Measurements from ENCODE around the gene WNK4. TPM values are rescaled to one million over a fixed set of nuclear protein-coding genes. Genes with fewer than 3 reads are reported as not detected.

The WNK4 gene
- total RNA-seq (2022; extraction: Qiagen RNA extraction), result 0.91 to 1.6 TPM (median 1.2 TPM) in 5 replicates

DNA sequence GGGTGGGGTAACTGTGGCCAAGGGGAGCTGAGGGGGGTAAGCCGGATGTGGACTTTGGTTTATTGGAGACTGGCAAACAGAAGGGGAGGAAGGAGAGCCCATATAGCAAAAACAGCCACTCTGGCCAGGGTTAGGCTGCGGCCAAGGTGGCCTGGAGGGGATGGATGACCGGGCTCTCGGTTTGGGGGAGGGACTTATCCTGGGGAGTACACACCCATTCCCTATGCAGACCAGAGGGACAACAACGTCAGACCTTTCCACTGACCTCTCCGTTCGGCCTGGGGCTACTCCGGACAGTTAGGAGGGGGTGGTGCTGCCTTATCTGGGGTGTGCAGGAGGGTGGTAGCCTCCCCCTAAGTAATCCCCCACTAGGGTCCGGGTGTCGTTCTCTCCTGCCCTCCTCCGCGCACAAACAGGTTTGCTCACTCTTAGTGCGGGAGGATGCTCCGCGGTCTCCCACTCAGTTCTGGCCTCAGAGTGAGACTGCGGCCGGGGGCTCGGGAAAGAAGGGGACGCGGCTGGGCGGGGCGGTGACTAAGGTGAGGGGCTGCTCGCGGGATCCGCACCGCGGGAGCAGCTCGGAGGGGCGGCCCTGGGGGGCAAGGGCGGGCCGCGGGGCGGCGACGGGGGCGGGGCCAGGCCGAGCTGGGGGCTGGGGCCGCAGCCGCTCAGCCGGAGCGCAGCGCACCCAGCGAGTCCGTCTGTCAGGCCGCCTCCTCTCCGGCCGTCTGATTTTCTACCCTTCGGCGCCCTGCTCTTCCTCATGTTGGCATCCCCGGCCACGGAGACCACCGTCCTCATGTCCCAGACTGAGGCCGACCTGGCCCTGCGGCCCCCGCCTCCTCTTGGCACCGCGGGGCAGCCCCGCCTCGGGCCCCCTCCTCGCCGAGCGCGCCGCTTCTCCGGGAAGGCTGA is at the start of gene WNK4:
WNK4 (plus strand) TSS at position 675 of the 915 bp plus-strand sequence; CDS start at position 764, 89 bp downstream.

DNA sequence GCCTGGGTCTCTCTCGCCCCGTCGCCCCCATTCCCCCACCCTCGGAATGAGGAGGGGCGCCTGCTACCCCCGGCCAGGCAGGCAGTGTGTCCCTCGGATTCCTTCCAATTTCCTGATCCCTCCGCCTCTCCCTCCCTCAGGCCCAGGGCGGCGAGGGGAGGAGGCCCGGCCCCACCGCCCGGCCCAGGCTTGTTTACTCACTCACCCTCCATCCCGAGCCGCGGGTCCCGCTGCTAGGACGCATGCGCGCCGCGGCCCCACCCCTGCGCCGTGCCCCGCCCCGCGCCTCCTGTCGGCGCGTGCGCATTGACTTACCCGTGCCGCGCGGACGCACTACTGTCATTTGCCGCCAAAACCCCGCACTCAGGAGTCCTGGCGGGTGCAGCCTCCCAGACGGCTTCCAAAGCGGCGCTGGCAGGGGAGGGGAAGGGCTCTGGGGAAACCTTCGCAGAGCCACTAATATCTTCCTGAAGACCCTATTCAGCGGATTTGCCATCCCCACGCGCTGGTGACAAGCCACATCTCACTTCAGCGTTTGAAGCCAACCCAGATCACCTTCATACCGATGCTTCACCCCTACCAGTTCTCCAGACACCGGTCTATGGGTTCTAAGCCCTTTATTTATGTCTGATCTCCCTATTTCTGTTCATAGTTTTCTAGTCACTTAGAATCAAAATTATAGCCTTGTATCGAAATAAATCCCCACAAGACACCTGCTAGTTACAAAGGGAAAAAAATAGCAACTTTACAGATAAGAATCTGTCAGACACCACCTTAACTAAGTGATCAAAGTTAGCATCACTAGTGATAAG is 35.4 kb upstream of the WNK4 start, which contains the start of gene EZH1:
EZH1 (minus strand) TSS at position 235 of the 812 bp plus-strand sequence. CDS start 16,099 bp downstream, outside the sequence.

DNA sequence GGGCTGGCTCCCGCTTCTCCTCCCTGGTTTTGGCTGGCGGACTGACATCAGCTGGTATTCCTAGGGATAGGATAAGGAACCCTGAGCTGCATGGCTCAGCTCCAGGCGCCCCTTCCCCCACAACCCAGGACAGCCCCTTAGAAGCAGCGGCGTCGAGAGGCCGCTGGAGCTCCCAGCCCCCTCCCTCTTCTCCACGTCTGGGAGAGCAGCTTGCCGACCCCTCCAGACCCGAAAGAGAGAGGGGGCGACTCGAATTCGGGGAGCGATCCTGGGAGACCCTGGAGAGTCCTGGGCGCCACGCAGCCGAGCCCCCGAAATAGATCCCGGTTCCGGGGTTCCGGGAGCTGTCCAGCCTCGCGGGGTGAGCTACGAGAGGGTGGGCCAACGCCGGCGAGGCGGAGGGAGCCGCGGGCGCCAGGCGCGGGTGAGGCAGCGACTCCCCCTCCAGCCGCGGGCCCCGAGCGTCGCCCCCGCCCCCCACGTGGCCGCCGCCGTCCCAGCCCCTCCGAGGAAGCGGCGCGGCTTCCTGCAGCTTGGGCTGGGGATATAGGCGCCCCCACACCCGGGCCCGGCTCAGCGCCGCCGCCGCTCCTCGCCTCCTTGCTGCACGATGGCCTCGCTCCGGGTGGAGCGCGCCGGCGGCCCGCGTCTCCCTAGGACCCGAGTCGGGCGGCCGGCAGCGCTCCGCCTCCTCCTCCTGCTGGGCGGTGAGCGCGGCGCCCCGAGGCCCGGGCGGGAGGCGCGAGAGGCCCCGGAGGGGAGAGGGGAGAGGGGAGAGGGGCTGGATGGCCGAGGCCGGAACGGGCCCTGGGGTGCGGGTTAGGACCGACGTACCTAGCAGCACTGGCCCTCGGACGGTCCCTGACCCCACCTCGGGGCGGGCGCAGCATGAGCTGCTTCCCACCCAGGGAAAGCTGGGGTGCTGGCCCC is 19.5 kb upstream of the WNK4 start, which contains the start of gene RAMP2:
RAMP2 (plus strand) TSS at position 576 of the 930 bp plus-strand sequence; CDS start at position 611, 35 bp downstream.

DNA sequence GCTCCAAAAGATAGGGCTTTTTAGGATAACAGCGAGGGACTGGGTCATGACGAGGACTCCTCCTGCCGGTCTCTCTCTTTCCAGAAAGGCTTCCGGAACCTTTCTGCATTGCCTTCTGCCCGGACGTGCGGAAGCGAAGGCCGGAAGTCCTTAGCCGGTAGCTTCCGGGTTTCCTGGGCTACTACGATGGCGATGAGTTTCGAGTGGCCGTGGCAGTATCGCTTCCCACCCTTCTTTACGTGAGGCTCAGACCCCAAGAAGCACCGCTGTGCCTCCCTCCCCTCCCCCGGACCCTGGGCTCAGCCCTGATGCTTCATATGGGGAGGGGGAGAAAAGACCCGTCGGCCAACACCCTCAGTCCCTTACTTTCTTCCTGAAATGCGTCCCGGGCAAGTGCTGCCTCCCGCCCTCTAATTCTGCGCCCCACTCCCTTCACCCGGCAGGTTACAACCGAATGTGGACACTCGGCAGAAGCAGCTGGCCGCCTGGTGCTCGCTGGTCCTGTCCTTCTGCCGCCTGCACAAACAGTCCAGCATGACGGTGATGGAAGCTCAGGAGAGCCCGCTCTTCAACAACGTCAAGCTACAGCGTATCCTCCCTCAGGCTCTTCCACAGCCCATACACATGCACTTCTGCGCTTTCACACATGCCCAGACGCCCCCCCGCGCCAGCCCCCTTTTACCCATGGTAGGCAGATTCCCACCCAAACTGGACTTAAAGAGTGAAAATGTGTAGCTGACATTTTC is 6.9 kb upstream of the WNK4 start, which contains the start of gene VPS25:
VPS25 (plus strand) TSS at position 160 of the 746 bp plus-strand sequence; CDS start at position 187, 27 bp downstream.

DNA sequence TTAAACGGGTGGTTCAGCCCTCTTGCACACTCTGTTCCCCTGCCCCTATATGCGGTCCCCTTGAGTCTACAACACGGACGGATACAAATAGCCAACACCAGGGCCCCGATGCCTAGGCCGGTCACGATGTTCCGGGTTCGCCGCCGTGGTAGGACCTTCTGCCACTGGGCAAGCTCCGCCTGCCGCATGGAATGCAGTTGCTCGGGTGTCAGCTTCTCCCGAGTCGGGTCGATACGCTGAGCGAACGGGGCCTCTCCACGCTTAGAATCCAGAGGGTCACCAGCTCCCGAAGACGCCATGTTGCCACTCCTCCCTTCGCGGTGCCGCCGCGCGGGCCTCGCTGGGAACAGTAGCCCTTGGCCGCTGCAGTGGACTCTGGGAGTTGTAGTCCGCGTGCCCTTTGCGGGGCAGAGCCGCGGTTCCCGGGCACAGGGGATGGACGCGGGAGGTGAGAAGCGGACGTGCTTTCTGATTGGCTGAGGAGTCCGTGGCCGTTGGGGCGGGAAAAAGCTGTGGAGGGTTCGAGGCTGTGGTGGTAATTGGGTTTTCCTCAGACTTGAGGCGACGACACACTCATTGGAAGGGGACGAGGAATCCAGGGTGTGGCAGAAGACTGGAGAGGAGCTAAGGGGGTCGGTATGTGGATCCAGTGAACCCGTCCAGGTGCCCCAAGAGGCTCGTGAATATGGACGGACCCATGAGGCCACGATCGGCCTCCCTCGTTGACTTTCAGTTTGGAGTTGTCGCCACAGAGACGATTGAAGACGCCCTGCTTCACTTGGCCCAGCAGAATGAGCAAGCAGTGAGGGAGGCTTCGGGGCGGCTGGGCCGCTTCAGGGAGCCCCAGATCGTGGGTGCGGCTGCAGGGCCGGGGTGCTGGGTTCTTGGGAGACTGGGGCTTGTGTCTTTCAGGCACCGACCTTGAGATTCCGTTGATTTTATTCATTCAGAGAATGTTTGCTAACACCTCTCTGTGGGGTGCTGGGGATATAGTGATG is 18.3 kb downstream of the WNK4 start, which contains the start of the genes CNTD1 and COA3:
CNTD1 (plus strand) TSS at position 479 of the 998 bp plus-strand sequence; CDS start at position 686, 207 bp downstream.
COA3 (minus strand) TSS at position 322 of the 998 bp plus-strand sequence; CDS start at position 299, 23 bp downstream.

DNA sequence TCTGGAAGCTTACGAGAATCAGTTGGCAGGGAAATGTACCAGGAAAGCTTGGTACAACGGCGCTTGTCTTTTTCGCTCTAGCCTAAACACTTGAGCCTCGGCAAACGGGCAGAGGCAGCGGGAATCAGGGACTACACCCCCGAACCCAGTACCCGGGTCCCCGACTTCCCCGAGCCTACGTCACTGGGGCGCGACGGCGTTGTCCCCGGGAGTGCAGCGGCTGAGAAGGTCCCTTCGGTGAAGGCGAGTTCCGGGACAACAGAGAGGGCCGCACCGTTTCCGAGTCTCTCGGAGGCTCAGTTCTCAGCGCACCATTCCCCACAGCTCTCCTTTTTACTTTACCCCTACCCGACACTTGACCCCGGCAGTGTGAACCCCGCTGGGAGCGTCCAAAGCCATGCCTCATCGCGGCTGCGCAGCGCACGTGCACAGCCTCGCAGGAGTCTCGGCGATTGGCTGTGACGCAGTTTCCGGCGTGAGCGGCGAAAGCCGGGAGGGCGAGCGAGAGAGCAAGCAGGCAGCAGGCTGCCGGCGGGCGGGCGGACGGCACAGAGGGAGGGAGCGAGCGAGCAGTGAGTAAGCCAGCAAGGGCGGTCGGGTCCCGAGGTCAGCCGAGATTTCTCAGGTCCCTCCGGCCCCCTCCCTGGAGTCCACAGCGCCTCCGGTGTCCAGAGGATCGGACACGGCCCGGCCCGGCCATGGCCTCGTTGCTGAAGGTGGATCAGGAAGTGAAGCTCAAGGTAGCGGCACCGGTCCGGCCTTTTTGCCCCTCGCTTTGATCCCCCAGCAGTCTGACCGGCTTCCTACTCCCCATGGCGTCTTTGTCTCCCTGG is 52.7 kb downstream of the WNK4 start, which contains the start of gene PSME3:
PSME3 (plus strand) TSS at position 464 of the 833 bp plus-strand sequence; CDS start at position 699, 235 bp downstream.

DNA sequence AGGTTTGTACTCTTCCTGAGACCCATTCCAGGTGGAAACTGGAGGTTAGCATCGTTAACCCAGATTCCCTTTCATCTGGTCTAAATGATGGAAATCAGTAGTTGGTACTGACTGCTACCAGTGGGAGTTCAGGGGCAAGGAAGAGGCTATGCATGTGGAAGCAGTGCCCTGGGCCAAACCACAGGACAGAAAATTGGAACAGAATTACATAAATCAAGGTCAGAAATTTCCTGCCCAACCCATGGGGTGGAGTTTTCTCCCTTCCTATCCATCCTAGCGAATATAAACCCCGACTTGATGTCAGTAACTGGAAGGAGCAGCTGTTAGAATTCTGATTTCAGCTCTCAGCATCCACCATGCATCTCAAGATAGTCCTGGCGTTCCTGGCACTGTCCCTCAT is 63.9 kb downstream of the WNK4 start, which contains the start of gene AOC2:
AOC2 (plus strand) TSS at position 310 of the 400 bp plus-strand sequence; CDS start at position 357, 47 bp downstream.

Other genes starting within 250 kb of the WNK4 start
- 34.3 to 48.3 TPM (median 46.9 TPM) in 5 replicates for gene NAGLU, start 244.4 kb upstream of the WNK4 start, total RNA-seq (2022; extraction: Qiagen RNA extraction)
- gene HSD17B1, start 227.7 kb upstream of the WNK4 start, total RNA-seq (2022; extraction: Qiagen RNA extraction), result 0.95 to 1.8 TPM (median 1.5 TPM) in 5 replicates
- 103 to 126 TPM (median 118 TPM) in 5 replicates for gene COASY, start 218.5 kb upstream of the WNK4 start, total RNA-seq (2022; extraction: Qiagen RNA extraction)
- 58.2 to 62.5 TPM (median 61.8 TPM) in 5 replicates for gene MLX, start 213.5 kb upstream of the WNK4 start, total RNA-seq (2022; extraction: Qiagen RNA extraction)
- 30.0 to 33.0 TPM (median 31.6 TPM) in 5 replicates for gene PSMC3IP, start 202.9 kb upstream of the WNK4 start, total RNA-seq (2022; extraction: Qiagen RNA extraction)
- gene RETREG3, start 171.2 kb upstream of the WNK4 start, total RNA-seq (2022; extraction: Qiagen RNA extraction), result 23.5 to 29.0 TPM (median 26.5 TPM) in 5 replicates
- 134 to 147 TPM (median 139 TPM) in 5 replicates for gene TUBG1, start 170.9 kb upstream of the WNK4 start, total RNA-seq (2022; extraction: Qiagen RNA extraction)
- 15.2 to 22.9 TPM (median 20.9 TPM) in 5 replicates for gene TUBG2, start 121.3 kb upstream of the WNK4 start, total RNA-seq (2022; extraction: Qiagen RNA extraction)
- 9.6 to 17.7 TPM (median 16.1 TPM) in 5 replicates for gene PLEKHH3, start 103.6 kb upstream of the WNK4 start, total RNA-seq (2022; extraction: Qiagen RNA extraction)
- 0.25 to 0.35 TPM (median 0.29 TPM) in 5 replicates for gene CCR10, start 98.8 kb upstream of the WNK4 start, total RNA-seq (2022; extraction: Qiagen RNA extraction)
- gene CNTNAP1, start 98.1 kb upstream of the WNK4 start, total RNA-seq (2022; extraction: Qiagen RNA extraction), result 4.5 to 5.6 TPM (median 5.0 TPM) in 5 replicates
- gene EZH1, start 35.6 kb upstream of the WNK4 start, total RNA-seq (2022; extraction: Qiagen RNA extraction), result 8.9 to 13.0 TPM (median 11.9 TPM) in 5 replicates
- 0.51 to 1.3 TPM (median 1.2 TPM) in 5 replicates for gene RAMP2, start 19.4 kb upstream of the WNK4 start, total RNA-seq (2022; extraction: Qiagen RNA extraction)
- 123 to 126 TPM (median 124 TPM) in 5 replicates for gene VPS25, start 7.2 kb upstream of the WNK4 start, total RNA-seq (2022; extraction: Qiagen RNA extraction)
- 112 to 138 TPM (median 133 TPM) in 5 replicates for gene COA3, start 18.1 kb downstream of the WNK4 start, total RNA-seq (2022; extraction: Qiagen RNA extraction)
- 0.03 to 0.06 TPM (median 0.04 TPM) in 4 of 5 replicates, not detected in the other for gene CNTD1, start 18.3 kb downstream of the WNK4 start, total RNA-seq (2022; extraction: Qiagen RNA extraction)
- 78.1 to 101 TPM (median 79.7 TPM) in 5 replicates for gene BECN1, start 43.7 kb downstream of the WNK4 start, total RNA-seq (2022; extraction: Qiagen RNA extraction)
- gene PSME3, start 52.8 kb downstream of the WNK4 start, total RNA-seq (2022; extraction: Qiagen RNA extraction), result 220 to 295 TPM (median 223 TPM) in 5 replicates
- 1.7 to 2.7 TPM (median 1.8 TPM) in 5 replicates for gene AOC2, start 64.0 kb downstream of the WNK4 start, total RNA-seq (2022; extraction: Qiagen RNA extraction)
- gene AOC3, start 70.6 kb downstream of the WNK4 start, total RNA-seq (2022; extraction: Qiagen RNA extraction), result 1.0 to 1.6 TPM (median 1.3 TPM) in 5 replicates
- gene G6PC1, start 120.2 kb downstream of the WNK4 start, total RNA-seq (2022; extraction: Qiagen RNA extraction), result 0.02 to 0.04 TPM (median 0.03 TPM) in 3 of 5 replicates, not detected in the others
- 52.3 to 58.2 TPM (median 56.4 TPM) in 5 replicates for gene AARSD1, start 183.8 kb downstream of the WNK4 start, total RNA-seq (2022; extraction: Qiagen RNA extraction)
- gene PTGES3L, start 199.5 kb downstream of the WNK4 start, total RNA-seq (2022; extraction: Qiagen RNA extraction), result 0.63 to 1.3 TPM (median 0.87 TPM) in 5 replicates
- gene RUNDC1, start 200.0 kb downstream of the WNK4 start, total RNA-seq (2022; extraction: Qiagen RNA extraction), result 19.0 to 20.1 TPM (median 19.6 TPM) in 5 replicates
- gene RPL27, start 217.8 kb downstream of the WNK4 start, total RNA-seq (2022; extraction: Qiagen RNA extraction), result 2,911 to 3,334 TPM (median 2,945 TPM) in 5 replicates
- gene IFI35, start 226.2 kb downstream of the WNK4 start, total RNA-seq (2022; extraction: Qiagen RNA extraction), result 17.3 to 20.9 TPM (median 19.0 TPM) in 5 replicates
- 228 to 248 TPM (median 238 TPM) in 5 replicates for gene VAT1, start 241.8 kb downstream of the WNK4 start, total RNA-seq (2022; extraction: Qiagen RNA extraction)
- 0.13 to 0.27 TPM (median 0.14 TPM) in 5 replicates for gene RND2, start 244.6 kb downstream of the WNK4 start, total RNA-seq (2022; extraction: Qiagen RNA extraction)